GM18861 (cell line): ENCODE data around the gene PJA1.

Source experiments
- ATAC-seq: cut with Tn5 transposase; IDR thresholded peaks from one replicate; pipeline ENCODE4 v1.9.1; 2021; ENCODE audit not compliant: unreplicated experiment

PJA1 gene

GRCh38 chrX:69143530-69143929 lies 21.7 kb downstream of the PJA1 start:
- no peak for ATAC-seq

- ATAC-seq = no peak
Observed at GRCh38 chrX:69142788-69143469, 22.3 kb downstream of the PJA1 start.

GRCh38 chrX:69140837-69141236 lies 24.4 kb downstream of the PJA1 start:
- no peak for ATAC-seq

GRCh38 chrX:69139516-69139915 lies 25.7 kb downstream of the PJA1 start:
- ATAC-seq = no peak

GRCh38 chrX:69138512-69138911 lies 26.7 kb downstream of the PJA1 start:
- no peak for ATAC-seq

- ATAC-seq = no peak
Observed at GRCh38 chrX:69138118-69138390, 27.2 kb downstream of the PJA1 start.

GRCh38 chrX:69137371-69138117 lies 27.7 kb downstream of the PJA1 start:
- ATAC-seq = no peak

GRCh38 chrX:69136546-69137331 lies 28.5 kb downstream of the PJA1 start:
- ATAC-seq = no peak

GRCh38 chrX:69133921-69134542 lies 31.2 kb downstream of the PJA1 start:
- no peak for ATAC-seq

GRCh38 chrX:69131886-69132285 lies 33.4 kb downstream of the PJA1 start:
- ATAC-seq = no peak

- no peak for ATAC-seq
Observed at GRCh38 chrX:69130439-69130838, 34.8 kb downstream of the PJA1 start.

- ATAC-seq = no peak
Observed at GRCh38 chrX:69128588-69128987, 36.7 kb downstream of the PJA1 start.

- no peak for ATAC-seq
Observed at GRCh38 chrX:69127466-69127865, 37.8 kb downstream of the PJA1 start.

- no peak for ATAC-seq
Observed at GRCh38 chrX:69126642-69127041, 38.6 kb downstream of the PJA1 start.

- no peak for ATAC-seq
Observed at GRCh38 chrX:69125094-69125493, 40.2 kb downstream of the PJA1 start.

- no peak for ATAC-seq
Observed at GRCh38 chrX:69124108-69124507, 41.1 kb downstream of the PJA1 start.

- ATAC-seq = no peak
Observed at GRCh38 chrX:69123481-69123880, 41.8 kb downstream of the PJA1 start.

GRCh38 chrX:69121321-69122000 lies 43.8 kb downstream of the PJA1 start:
- ATAC-seq = no peak

- ATAC-seq = no peak
Observed at GRCh38 chrX:69120476-69120875, 44.8 kb downstream of the PJA1 start.

GRCh38 chrX:69119122-69119521 lies 46.1 kb downstream of the PJA1 start:
- no peak for ATAC-seq

GRCh38 chrX:69117876-69118526 lies 47.3 kb downstream of the PJA1 start:
- ATAC-seq = no peak
